GM12878 (cell line): ENCODE data around the gene CACNG5. TPM values are rescaled to one million over a fixed set of nuclear protein-coding genes. Genes with fewer than 3 reads are reported as not detected.

Source experiments
- ATAC-seq: fragments of 200-7000 bp; cut with Tn5 transposase; 3 replicates; pipeline ENCODE4 v1.9.1; 2020; ENCODE audit warnings: mild to moderate bottlenecking, moderate library complexity
- BruUV-seq: library from RNA; stranded (reverse); fragments of 400-500 nt; replicated peaks from 2 replicates; lab custom pipeline; 2021; lab: Mats Ljungman, UMichigan
- CTCF ChIA-PET: fragments of 300-600 bp; sonication (Branson Sonifier 250); formaldehyde crosslinking; extraction: SDS; loops from one replicate; lab custom pipeline; 2021; ENCODE audit warnings: inconsistent platforms; lab: Yijun Ruan, JAX
- POLR2A ChIA-PET: fragments of 350-600 bp; formaldehyde crosslinking; extraction: SDS; loops from one replicate; lab custom pipeline; 2021; ENCODE audit warnings: inconsistent platforms; lab: Charles Lee
- RAD21 ChIA-PET: fragments of 300-600 bp; sonication (Branson Sonifier 250); formaldehyde crosslinking; loops from one replicate; lab custom pipeline; 2023; ENCODE audit warnings: antibody characterized with exemption; ENCODE audit not compliant: unreplicated experiment; lab: Charles Lee
- SMC1A ChIA-PET: fragments of 300-600 bp; sonication (Branson Sonifier 250); formaldehyde crosslinking; loops from one replicate; lab custom pipeline; 2023; ENCODE audit not compliant: unreplicated experiment, uncharacterized antibody; lab: Charles Lee
- DNase-seq: peaks from one replicate; pipeline ENCODE4 v3.0.0-alpha.2; 2011; ENCODE audit warnings: low read depth, low spot score
- FAIRE-seq: peaks from 3 replicates; lab custom pipeline; 2011; peaks lifted over from hg19 to GRCh38; lab: Jason Lieb, UNC
- H2AFZ ChIP-seq: 2 replicates; pipeline ENCODE4 v1.6.0; 2011; ENCODE audit warnings: low read depth, low read length, control low read depth; ENCODE audit not compliant: control insufficient read depth
- H3K27ac ChIP-seq: 2 replicates; pipeline ENCODE4 v1.5.1; 2011; ENCODE audit warnings: control low read depth; ENCODE audit not compliant: control insufficient read depth, insufficient read depth
- H3K27me3 ChIP-seq, 2 experiments: replicated peaks in 1 of 2; 2 replicates each; pipeline versions ENCODE4 v1.6.0 to v1.6.1; 2011; ENCODE audit warnings: low read length in 1 of 2; ENCODE audit not compliant: control insufficient read depth in 2 of 2, insufficient read depth in 2 of 2
- H3K36me3 ChIP-seq, 2 experiments: 2 replicates each; pipeline ENCODE4 v1.5.1; 2011; ENCODE audit warnings: low read length in 1 of 2; ENCODE audit not compliant: control insufficient read depth in 2 of 2, insufficient read depth in 2 of 2
- H3K4me1 ChIP-seq: 2 replicates; pipeline ENCODE4 v1.6.1; 2011; ENCODE audit warnings: mild to moderate bottlenecking, low read length, moderate library complexity, mixed read lengths; ENCODE audit not compliant: control insufficient read depth, insufficient read depth
- H3K4me2 ChIP-seq: 2 replicates; pipeline ENCODE4 v1.6.0; 2011; ENCODE audit warnings: control low read depth; ENCODE audit not compliant: control insufficient read depth, insufficient read depth
- H3K4me3 ChIP-seq: fragments of 200-600 bp; sonication (generic); 2 replicates; pipeline ENCODE4 v1.5.1; 2016
- H3K79me2 ChIP-seq: 2 replicates; pipeline ENCODE4 v1.6.0; 2011; ENCODE audit warnings: low read length; ENCODE audit not compliant: control insufficient read depth, insufficient read depth
- H3K9ac ChIP-seq: 2 replicates; pipeline ENCODE4 v1.8.0; 2011; ENCODE audit warnings: low read length, control low read depth, mixed read lengths; ENCODE audit not compliant: control insufficient read depth, insufficient read depth
- H3K9me3 ChIP-seq: replicated peaks from 3 replicates; pipeline ENCODE4 v1.5.1; 2011; ENCODE audit warnings: mild to moderate bottlenecking, low read length; ENCODE audit not compliant: control insufficient read depth, insufficient read depth
- H4K20me1 ChIP-seq: 2 replicates; pipeline ENCODE4 v1.6.0; 2011; ENCODE audit not compliant: control insufficient read depth, insufficient read depth
- ATF2 ChIP-seq: IDR thresholded peaks from 2 replicates; pipeline ENCODE4 v1.6.1; 2012; ENCODE audit warnings: low read length, inconsistent platforms
- IRF4 ChIP-seq: IDR thresholded peaks from 2 replicates; pipeline ENCODE4 v1.6.1; 2011; ENCODE audit warnings: low read depth, low read length
- KAT2A ChIP-seq: conservative IDR thresholded peaks from 2 replicates; pipeline ENCODE4 v1.6.1; 2011; ENCODE audit warnings: low read depth, low read length; ENCODE audit not compliant: control insufficient read depth
- MEF2A ChIP-seq: IDR thresholded peaks from 2 replicates; pipeline ENCODE4 v1.6.1; 2011; ENCODE audit warnings: low read depth, mild to moderate bottlenecking, low read length, moderate library complexity; ENCODE audit not compliant: insufficient read depth
- MYC ChIP-seq: IDR thresholded peaks from 2 replicates; pipeline ENCODE4 v1.6.1; 2011; ENCODE audit warnings: mild to moderate bottlenecking, low read length, moderate library complexity, inconsistent platforms; ENCODE audit not compliant: insufficient read depth, insufficient replicate concordance, insufficient read length, severe bottlenecking
- SIX5 ChIP-seq: IDR thresholded peaks from 2 replicates; pipeline ENCODE4 v1.6.1; 2011; ENCODE audit warnings: mild to moderate bottlenecking, low read depth, low read length, moderate library complexity; ENCODE audit not compliant: severe bottlenecking
- SP1 ChIP-seq: IDR thresholded peaks from one replicate; pipeline ENCODE4 v1.6.1; 2011; ENCODE audit warnings: low read depth, low read length
- ZNF207 ChIP-seq: fragments of 450-650 bp; IDR thresholded peaks from 2 replicates; pipeline ENCODE4 v1.6.1; 2014; ENCODE audit warnings: antibody characterized with exemption, mild to moderate bottlenecking, borderline replicate concordance
- WGBS: methylation state at CpG from one replicate; pipeline ENCODE4 v1.1.6; 2016; ENCODE audit warnings: low lambda C conversion rate; ENCODE audit not compliant: insufficient replicate concordance, insufficient coverage; ENCODE audit errors: missing lambda C conversion rate; 5-methylcytosine and 5-hydroxymethylcytosine counted together
- in situ Hi-C: fragments of 300-500 bp; cut with MboI; formaldehyde crosslinking; loops from 9 replicates; pipeline ENCODE4 v1.14.3; 2018; ENCODE audit warnings: mixed read lengths
- intact Hi-C: fragments of 100-400 bp; cut with micrococcal nuclease; formaldehyde crosslinking; loops from one replicate; pipeline ENCODE4 v1.14.2; 2022; ENCODE audit not compliant: unreplicated experiment
- polyA plus RNA-seq, 11 experiments: library from polyadenylated mRNA; depleted of rRNA in 4 of 11; unstranded in 6 of 11; stranded (reverse) in 5 of 11; fragments of >200 nt; fragmentation: Nextera tagmentation in 4 of 11; fragmentation: Illumina TruSeq in 1 of 11; extraction: Ambion mirVana in 4 of 11; extraction: Trizol in 1 of 11; gene quantifications; 1 replicate in 1 of 11; 2 replicates in 10 of 11; pipeline versions ENCODE4 v1.2.1 to v1.2.3, GENCODE V29; 2011 to 2016; ENCODE audit warnings: inconsistent platforms in 2 of 11, missing spikeins in 2 of 11, low read depth in 1 of 11
- total RNA-seq, 4 experiments: library from RNA; depleted of rRNA in 3 of 4; stranded (reverse); fragments of >200 nt in 3 of 4; fragmentation: Illumina TruSeq in 1 of 4; extraction: Trizol in 1 of 4; gene quantifications; 2 replicates each; pipeline versions ENCODE4 v1.2.1 to v1.2.3, GENCODE V29; 2013 to 2021
- TF ChIP-seq, protein P1 (sequence below): IDR thresholded peaks from 2 replicates; pipeline ENCODE4 v1.6.1; 2012; ENCODE audit warnings: improper control_type of control experiment, low read depth, low read length; ENCODE audit not compliant: insufficient replicate concordance

The CACNG5 gene
- total and polyA plus RNA-seq, 10 of the 15 experiments (the other 5 are each of a cell fraction or from before 2014, with no cell fraction given): not detected

DNA sequence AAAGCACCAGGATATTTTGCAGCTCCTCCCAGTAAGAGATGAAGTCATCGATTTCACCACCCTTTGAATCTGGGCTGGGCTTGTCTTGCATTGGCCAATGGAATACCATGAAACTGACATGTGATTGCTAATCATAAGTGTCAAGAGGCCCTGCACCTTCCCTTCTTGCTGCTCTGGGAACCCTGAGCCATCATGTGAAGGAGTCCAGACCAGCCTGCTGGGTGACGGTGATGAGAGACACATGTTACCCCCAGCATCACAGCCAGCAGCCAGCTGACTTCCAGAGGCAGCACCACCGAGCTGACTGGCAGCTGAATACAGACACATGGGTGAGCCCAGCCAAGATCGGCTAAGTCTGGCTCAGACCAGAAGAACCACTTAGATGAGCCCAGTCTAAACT lies 86.0 kb downstream of the CACNG5 start:
- no TSS peak for BruUV-seq
- no peak for ATAC-seq
- DNase-seq: no peak
- TF ChIP-seq IRF4: no peak
- no peak for TF ChIP-seq ATF2
- no peak for TF ChIP-seq MYC
- TF ChIP-seq SP1: no peak
- no peak for TF ChIP-seq KAT2A
- TF ChIP-seq MEF2A: no peak
- TF ChIP-seq SIX5: no peak
- no peak for FAIRE-seq
- Histone ChIP-seq H3K4me2 (no peak overlapping the region), H3K9me3 (no peaks in the 10 kb centered on the region), H3K27ac (no peak overlapping the region), H3K4me3 (no peak overlapping the region), H3K36me3 (no peaks in the 10 kb centered on the region), H4K20me1 (no peaks in the 10 kb centered on the region), H3K4me1 (no peaks in the 10 kb centered on the region), H3K9ac (no peak overlapping the region), H2AFZ (no peak overlapping the region), H3K27me3 (no peaks in the 10 kb centered on the region), H3K79me2 (no peaks in the 10 kb centered on the region)
- CTCF ChIA-PET: interaction anchor here (1.2 kb wide), 1 partner anchor 161 kb away, joined by 3 read pairs; no protein-coding TSS in a partner anchor
- RAD21 ChIA-PET: no interaction called here
- WGBS: 27% methylated on average over 4 of the region's 4 CpGs
- POLR2A ChIA-PET: no interaction called here
- in situ Hi-C loops: no loop called here
- SMC1A ChIA-PET: no interaction called here
- intact Hi-C loops: no loop called here

- H4K20me1 ChIP-seq: no peaks in the 10 kb centered on the region
- no peak overlapping the region for H3K4me3 ChIP-seq
- ChIA-PET SMC1A (no interaction called here), CTCF (interaction anchor here (0.7 kb wide), 1 partner anchor 8 kb away, joined by 3 read pairs; no protein-coding TSS in a partner anchor), RAD21 (no interaction called here), POLR2A (no interaction called here)
- intact Hi-C loops: no loop called here
- H3K27ac ChIP-seq: no peak overlapping the region
- no peaks in the 10 kb centered on the region for H3K79me2 ChIP-seq
- WGBS: 36% methylated on average over 1 of the region's 1 CpG
- in situ Hi-C loops: no loop called here
- no peaks in the 10 kb centered on the region for H3K36me3 ChIP-seq
- no peak for TF ChIP-seq ZNF207
- TF ChIP-seq, protein P1, sequence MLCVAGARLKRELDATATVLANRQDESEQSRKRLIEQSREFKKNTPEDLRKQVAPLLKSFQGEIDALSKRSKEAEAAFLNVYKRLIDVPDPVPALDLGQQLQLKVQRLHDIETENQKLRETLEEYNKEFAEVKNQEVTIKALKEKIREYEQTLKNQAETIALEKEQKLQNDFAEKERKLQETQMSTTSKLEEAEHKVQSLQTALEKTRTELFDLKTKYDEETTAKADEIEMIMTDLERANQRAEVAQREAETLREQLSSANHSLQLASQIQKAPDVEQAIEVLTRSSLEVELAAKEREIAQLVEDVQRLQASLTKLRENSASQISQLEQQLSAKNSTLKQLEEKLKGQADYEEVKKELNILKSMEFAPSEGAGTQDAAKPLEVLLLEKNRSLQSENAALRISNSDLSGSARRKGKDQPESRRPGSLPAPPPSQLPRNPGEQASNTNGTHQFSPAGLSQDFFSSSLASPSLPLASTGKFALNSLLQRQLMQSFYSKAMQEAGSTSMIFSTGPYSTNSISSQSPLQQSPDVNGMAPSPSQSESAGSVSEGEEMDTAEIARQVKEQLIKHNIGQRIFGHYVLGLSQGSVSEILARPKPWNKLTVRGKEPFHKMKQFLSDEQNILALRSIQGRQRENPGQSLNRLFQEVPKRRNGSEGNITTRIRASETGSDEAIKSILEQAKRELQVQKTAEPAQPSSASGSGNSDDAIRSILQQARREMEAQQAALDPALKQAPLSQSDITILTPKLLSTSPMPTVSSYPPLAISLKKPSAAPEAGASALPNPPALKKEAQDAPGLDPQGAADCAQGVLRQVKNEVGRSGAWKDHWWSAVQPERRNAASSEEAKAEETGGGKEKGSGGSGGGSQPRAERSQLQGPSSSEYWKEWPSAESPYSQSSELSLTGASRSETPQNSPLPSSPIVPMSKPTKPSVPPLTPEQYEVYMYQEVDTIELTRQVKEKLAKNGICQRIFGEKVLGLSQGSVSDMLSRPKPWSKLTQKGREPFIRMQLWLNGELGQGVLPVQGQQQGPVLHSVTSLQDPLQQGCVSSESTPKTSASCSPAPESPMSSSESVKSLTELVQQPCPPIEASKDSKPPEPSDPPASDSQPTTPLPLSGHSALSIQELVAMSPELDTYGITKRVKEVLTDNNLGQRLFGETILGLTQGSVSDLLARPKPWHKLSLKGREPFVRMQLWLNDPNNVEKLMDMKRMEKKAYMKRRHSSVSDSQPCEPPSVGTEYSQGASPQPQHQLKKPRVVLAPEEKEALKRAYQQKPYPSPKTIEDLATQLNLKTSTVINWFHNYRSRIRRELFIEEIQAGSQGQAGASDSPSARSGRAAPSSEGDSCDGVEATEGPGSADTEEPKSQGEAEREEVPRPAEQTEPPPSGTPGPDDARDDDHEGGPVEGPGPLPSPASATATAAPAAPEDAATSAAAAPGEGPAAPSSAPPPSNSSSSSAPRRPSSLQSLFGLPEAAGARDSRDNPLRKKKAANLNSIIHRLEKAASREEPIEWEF: no peak
- no peaks in the 10 kb centered on the region for H3K4me1 ChIP-seq
- H3K9me3 ChIP-seq: no peaks in the 10 kb centered on the region
- ATAC-seq: no peak
- BruUV-seq: no TSS peak
- no peak overlapping the region for H3K9ac ChIP-seq
- no peak overlapping the region for H3K4me2 ChIP-seq
- H3K27me3 ChIP-seq: no peaks in the 10 kb centered on the region
- no peak for FAIRE-seq
- H2AFZ ChIP-seq: no peak overlapping the region
- DNase-seq: no peak
Observed at GRCh38 chr17:66923886-66924285, 89.0 kb downstream of the CACNG5 start.
